Measurements from ENCODE around the gene CBX8.

CBX8 gene

DNA sequence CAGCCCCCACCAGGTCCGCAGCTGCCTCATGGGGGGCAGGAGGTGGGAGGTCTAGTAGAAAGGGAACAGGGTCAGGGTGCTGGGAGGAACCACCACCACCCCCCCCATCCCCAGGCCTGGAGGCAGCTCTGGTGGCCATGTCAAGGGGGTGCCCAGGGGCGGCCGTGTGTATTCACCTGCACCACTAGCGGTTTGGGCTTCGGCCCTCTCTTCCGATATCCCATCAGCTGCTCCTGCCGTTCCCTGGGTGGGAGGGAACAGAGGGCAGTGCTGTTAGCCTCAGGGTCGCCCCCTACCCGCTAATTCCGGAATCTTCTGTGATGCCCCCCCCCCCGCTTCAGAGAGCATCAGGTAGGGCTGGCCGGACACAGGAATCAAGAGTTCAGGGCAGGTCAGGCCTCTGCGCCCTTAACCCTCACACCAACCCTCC is 38.6 kb upstream of the CBX8 start:
- DNase-seq (ENCODE audit: low read depth in 2 of 3, low spot score in 2 of 3): no peak

DNA sequence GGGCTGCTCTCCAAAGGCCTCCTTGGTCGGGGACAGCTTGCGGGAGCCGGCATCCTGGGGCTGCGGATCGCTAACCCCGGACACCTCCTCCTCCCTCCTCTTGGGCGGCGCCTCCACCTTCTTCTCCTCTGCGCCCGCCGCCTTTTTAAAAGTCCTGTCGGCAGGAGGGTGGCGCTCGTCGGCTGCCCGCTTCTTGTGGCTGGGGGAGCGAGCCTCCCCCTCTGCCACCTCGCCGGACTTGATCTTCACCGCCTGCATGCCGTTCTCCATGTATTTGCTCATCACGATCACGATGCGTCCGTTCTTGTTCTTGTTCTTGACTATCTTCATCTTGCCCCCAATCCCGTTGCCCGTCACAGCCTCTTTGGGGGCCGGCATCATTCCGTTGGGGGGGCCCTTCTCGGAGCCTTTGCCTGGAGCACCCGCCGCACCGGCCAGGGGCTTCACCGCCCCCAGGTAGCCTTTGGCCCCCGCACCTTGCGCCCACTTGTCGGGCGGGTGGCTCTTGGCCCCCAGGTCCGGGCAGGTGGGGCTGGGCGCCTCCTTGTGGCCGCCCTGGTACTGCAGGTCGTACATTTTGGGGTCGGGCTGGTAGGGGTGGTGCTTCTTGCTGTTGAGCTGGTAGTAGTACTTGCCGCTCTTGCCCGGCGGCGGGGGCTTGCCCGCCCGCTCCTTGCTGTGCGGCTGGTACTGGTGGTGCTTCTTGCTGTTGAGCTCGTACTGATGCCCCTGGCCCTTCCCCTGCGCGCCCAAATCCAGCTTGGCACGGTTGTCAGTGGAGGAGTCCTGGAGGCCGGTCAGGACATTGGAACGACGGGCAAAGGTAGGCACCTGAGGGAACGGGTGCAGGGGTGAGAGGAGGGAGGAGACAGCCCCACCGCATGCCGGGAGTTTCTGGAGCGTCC is 37.9 kb upstream of the CBX8 start:
- DNase-seq (ENCODE audit: low read depth in 2 of 3, low spot score in 2 of 3): no peak

DNA sequence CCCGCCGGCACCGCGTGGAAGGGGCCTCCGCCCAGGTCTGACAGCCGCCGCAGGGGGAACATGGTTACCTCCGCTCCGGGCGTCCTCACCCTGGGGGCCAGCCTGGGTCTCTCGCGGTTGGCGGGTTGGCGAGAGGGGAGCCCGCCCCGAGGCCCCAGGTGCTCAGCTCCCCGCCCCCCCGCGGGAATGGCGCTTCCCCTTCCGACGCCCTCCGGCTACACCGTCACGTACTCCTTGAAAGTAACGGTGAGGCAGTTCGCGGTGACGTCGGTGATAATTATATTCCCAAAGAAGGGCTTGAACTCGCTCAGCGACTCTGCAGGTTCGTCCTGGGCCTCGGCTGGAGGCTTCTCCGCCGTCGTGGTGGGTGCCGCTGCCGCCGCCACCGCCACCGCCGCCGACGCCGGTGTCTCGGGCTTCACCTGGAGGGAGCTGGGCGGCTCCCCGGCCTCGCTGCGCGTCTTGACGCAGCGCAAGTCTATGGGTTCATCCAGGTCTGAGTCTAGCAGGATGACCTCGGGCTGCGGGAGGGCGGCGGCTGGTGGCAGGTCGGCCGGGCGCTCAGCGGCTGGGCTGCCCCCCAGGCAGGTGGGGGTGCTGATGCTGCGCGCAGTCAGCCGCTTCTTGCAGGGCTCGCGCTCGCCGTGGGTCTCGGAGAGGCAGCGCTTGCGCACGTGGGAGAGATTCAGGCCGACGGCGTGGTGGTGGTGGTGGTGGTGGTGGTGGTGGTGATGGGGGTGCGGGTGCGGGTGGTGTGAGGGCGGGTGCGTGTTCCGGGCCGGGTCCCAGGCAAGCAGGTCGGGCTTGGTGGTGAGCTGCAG is 37.1 kb upstream of the CBX8 start:
- DNase-seq (ENCODE audit: low read depth in 2 of 3, low spot score in 2 of 3): no peak

DNA sequence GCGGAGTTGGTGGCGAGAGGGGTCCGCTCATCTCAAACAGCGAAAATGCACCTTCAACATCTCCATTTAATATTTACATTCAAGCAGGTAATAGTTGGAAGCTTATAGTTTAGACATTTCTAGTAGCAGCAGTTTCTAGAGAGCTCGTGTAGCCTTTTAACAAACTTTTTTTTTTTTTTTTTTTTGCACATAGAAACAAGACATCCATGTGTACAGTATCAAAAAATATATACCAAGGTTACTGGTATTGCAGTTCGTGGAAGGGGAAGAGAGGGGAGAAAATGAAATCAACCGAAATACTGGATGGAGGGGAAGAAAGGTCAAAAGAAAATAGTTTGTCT is 36.2 kb upstream of the CBX8 start:
- DNase-seq (ENCODE audit: low read depth in 2 of 3, low spot score in 2 of 3): no peak

DNA sequence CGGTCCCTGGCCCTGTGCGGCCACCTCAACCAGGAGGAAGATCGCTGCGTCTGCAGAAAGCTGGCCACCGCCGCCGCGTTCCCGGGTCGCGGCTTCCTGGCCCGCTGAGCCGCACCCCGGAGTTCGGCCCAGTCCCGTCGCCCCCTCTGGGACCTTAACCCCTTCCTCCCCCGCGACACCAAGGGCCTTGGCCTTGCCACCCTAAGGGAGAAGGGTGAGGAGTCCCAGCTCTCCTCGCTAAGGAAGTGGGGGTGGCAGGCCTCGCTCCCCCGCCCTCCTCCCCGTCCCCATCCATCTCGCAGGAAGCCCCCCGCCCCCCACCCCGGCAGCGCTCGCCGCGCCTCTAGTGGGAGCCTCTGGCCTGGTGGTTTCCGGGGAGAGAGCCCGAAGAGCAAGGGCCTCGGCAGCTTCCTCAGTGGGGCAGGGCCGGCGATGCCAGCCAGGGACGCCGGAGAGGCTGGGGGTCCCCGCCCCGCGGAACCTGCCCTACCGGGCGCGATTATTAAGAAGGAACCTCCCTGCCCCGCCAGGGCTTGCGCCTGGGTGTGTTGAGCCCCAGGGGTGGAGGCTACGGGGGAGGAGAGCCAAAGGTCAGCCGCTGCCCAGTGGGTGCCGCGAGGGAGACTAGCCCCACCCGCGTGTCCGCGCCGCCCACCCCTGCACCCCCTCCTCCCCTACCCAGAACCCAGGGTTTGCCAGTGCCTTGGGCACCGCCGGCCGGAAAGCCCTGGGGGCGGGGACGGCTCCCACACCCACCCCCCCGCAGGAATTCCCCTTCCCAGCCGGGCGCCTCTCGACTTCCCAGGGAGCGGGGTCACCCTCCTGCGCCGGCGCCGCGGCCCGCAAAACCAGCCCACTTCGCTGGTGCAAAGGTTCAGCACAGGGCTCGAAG is 35.6 kb upstream of the CBX8 start:
- no peak for DNase-seq (ENCODE audit: low read depth in 2 of 3, low spot score in 2 of 3)

DNA sequence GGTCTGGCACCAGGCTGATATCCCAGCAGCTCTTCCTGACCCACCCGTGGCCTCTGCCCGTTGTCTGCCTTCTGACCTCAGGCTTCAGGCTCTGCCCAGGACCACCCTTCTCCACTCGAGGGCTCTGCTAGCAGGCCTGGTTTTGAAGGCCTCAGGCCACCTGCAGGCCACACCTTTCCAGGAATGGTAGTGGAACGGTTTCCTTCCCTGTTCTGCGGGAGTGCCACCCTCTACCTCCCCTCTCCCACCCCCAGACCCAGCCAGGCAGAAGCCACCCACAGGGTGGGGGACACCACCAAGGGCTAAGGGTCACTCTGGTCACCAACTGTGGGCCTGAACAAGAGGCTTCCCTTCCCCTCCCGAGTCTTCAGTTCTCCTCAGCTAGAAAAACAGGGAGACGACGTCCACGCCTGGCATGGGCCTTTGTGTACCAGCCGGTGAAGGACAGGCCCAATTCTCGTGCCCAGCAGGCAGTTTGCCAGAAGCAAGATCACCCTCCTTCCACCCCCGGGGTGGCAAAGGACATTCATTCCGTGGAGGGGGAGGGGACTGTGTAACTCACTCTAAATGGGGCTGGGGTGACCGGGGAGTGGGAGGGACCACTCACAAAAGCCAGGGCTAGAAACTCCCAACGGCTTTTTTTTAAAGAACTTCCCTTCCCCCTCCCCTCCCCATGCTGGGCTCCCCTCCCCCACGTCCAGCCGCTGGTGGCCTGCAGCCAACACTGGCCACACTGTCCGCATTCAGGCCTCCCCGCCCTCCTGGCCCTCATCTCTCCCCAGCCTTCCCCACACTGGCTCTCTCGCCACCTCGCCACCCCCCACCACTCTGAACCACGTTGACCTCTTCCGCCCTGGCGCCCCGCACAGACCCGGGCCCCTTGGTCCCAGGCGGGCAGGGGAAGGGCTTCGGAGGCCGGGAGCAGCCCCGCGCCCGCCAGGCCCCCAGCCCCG is 34.7 kb upstream of the CBX8 start:
- no peak for DNase-seq (ENCODE audit: low read depth in 2 of 3, low spot score in 2 of 3)

DNA sequence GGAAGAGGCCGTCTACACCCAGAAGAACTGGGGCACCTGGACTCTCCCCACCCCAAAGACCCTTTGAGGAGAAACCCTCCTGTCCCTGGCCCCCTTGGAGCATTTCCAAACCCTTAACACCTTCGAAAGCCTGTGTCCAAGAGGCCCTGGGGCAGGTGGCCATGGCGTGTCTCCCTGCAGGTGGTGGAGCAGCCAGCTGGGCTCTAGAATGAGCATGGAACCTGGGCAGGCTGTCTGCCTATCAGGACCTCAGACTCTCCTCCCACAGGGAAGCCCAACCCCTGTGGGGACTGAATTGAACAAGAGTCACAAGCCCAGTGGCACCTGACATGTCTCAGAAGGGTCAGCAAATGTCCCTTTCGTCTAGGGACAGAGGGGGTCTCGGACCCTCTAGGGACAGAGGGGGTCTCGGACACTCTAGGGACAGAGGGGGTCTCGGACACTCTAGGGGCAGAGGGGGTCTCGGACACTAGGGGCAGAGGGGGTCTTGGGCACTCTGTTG is 33.9 kb upstream of the CBX8 start:
- no peak for DNase-seq (ENCODE audit: low read depth in 2 of 3, low spot score in 2 of 3)

DNA sequence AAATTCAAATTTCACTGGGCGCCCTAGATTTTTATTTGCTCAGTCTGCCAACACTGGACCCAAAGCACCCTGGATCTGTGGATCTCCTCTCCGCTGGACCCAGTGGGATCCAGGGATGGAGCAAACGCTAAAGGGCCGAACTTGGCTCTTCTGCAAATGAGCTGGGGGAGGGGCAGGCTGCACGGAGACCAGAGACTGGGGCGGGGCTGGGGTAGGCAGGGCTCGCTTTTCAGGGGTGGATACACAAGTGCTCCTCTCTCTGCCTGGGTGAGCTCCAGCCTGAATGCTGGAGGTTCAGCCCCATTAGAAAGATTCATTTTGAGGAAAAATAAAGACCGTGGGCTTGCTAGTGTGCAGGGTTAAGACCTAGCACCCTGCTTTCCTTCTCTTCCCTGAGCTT is 33.4 kb upstream of the CBX8 start:
- no peak for DNase-seq (ENCODE audit: low read depth in 2 of 3, low spot score in 2 of 3)

DNA sequence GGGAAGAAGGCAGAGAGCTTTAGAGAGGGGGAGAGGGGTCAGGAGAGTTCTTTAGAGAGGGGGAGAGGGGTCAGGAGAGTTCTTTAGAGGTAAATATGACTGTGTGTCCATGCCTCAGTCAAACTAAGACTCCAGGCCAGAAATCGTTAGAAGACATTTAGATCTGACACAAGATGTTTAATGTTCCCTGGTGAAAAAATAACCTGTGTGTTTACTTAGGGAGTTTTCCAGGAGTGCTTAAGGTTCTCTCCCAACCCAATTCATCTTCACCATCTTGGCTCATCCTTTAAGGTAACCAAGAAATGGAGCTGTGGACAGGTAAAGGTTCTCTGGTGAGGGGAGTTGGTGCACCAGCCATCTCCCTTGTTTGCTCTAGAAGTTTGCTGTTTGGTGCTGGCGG is 32.6 kb upstream of the CBX8 start:
- no peak for DNase-seq (ENCODE audit: low read depth in 2 of 3, low spot score in 2 of 3)

DNA sequence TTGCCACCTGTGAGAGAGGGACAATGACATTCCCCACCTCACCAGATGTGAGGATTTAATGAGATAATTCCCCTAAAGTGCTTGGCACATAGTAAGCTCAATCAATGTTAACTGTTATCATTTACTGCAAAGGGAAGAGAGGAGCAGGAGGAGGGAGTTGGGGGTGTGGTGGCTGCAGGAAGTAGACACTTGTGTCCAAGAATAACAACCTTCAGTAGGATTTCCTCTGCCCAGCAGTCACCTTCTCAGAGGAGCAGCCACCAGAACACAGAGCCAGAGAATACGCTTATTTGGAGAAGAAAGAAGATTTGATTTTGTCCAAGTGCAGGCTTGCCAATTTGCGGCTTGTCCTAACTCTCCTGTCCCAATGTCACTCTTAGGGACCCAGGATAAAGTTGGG is 32.1 kb upstream of the CBX8 start:
- no peak for DNase-seq (ENCODE audit: low read depth in 2 of 3, low spot score in 2 of 3)

DNA sequence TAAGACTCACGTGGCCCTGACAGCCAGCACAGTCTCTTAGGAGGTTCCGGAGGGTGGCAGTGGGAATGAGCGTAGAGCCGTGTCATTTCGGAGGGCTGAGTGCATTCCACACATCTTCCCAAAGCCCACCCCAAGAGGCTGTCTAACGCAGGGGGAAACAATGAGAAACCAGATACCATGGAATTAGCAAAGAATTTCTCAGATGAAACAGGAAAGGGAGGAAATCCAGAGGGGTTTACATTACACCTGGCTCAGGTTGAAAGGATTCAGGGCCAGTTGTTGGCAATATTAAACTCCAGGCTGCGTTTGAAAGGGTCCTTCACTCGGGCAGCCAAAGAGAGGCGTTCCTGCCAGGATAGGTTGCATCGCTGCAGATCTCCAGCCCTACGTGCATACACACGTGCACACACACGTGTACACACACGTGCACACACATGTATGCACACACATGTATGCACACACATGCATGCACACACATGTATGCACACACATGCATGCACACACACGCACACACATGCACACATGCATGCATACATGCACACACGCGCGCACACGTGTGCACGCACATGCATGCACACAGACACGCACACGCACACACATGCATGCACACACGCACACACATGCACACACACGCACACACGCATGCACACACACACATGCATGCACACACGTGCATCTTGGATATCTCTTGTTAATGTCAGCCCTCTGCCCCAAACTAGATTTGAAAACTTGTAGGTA is 30.1 kb upstream of the CBX8 start:
- no peak for DNase-seq (ENCODE audit: low read depth in 2 of 3, low spot score in 2 of 3)

DNA sequence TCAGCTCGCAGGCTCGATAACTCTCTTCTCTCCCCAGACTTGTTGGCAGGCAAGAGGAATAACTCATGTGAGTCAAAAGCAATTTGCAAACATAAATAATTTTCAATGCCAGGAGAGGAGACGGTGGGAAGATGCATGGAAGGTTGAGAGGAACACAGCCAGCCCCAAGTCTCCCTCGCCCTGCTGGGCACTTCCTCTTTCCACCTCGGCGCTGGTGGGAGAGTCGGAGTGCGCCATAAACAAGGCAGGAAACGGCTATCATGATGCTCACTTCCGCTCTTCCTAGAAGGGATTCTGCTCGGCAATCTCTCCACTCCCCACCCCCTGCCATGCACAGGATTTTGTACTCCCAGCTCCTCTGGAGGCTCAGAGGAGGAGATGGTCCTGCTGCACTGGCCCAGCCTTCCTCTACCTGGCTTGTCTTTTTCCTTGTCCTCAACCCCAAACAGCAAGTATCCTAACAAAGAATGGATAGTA is 29.4 kb upstream of the CBX8 start:
- DNase-seq (ENCODE audit: low read depth in 2 of 3, low spot score in 2 of 3): no peak

DNA sequence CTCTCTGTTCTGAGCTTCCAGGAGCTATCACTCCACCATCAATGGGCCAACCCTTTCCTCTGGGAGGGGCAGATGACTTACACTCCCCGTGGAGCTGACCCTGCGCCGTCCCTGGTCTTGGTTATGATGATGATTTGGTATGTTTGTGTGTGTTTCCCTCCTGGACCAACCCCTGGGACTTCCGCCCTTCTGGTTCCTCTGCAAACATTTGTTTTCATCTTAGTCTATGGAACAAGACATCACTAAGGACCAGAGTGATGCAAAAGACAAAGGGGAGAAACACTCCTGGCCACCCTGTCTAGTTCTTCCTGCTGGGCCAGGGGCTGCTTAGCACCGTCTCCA is 28.7 kb upstream of the CBX8 start:
- DNase-seq (ENCODE audit: low read depth in 2 of 3, low spot score in 2 of 3): no peak

DNA sequence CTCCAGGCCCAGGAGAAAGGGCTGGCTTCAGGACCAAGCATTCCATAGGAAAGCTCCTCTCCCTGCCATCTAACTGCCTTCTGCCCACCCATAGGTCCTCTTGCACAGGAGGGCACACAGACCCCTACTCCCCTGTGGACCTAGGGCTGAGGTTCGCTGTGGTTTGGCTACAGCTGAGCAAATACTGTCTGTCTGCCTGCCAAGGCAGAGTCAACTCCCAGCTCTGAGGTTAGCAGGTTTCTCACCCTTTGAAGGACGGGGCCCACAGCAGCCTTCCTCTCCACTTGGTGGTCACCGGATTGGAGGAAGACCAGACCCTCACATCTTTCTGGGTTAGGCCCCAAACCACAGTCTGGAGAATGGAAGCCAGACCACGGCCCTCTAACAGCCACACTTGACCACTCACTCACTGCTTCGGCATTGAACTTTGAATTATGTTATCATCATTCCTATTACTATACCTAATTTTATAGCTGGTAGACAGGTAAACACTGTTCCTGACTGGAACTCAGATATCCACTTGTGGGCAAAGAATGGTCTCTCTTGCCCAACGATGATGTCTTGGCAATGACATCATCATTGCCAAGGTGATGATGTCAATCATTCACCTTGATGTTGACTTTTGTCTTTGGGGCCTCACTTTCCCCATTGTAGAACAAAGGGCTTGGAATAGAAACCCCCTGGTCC is 28.2 kb upstream of the CBX8 start:
- no peak for DNase-seq (ENCODE audit: low read depth in 2 of 3, low spot score in 2 of 3)

DNA sequence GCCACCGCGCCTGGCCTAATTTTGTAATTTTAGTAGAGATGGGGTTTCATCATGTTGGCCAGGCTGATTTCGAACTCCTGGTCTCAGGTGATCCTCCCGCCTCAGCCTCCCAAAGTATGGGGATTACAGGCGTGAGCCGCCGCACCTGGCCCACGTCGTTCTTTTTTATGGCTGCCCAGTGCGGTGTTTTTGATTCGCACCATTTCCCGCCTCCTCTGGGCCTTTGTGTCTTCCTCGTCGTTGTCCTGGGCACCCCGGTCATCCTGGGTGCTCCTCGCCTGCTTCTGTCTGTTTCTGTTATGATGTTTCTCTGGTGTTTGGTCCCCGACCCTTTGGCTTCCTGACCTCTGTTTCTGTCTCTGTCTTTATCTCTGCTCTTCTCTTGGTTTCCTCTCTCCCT is 27.4 kb upstream of the CBX8 start:
- DNase-seq (ENCODE audit: low read depth in 2 of 3, low spot score in 2 of 3): no peak

DNA sequence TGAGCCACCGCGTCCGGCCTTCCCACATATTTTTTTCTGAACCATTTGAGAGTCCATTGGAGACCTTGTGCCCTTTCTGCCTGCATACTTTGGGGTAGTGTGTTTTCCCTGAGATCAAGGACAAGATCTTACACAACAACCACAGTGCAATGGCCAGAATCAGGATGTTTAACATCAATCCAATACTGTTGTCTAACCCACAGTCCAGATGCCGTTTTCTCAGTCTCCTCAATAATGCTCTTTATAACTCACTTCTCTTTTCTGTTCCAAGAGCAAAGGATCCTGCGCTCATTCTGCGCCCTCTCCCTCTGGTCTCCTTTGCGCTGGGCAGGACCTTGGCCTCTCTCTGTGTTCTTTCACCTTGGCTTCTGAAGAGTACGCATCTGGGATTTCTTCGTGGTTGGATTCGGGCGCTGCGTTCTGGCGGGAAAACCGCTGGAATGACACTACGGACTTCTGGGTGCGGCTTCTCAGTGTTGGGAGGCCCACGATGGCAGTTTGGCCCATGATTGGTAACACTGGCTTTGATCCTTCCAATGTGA is 25.8 kb upstream of the CBX8 start:
- no peak for DNase-seq (ENCODE audit: low read depth in 2 of 3, low spot score in 2 of 3)

DNA sequence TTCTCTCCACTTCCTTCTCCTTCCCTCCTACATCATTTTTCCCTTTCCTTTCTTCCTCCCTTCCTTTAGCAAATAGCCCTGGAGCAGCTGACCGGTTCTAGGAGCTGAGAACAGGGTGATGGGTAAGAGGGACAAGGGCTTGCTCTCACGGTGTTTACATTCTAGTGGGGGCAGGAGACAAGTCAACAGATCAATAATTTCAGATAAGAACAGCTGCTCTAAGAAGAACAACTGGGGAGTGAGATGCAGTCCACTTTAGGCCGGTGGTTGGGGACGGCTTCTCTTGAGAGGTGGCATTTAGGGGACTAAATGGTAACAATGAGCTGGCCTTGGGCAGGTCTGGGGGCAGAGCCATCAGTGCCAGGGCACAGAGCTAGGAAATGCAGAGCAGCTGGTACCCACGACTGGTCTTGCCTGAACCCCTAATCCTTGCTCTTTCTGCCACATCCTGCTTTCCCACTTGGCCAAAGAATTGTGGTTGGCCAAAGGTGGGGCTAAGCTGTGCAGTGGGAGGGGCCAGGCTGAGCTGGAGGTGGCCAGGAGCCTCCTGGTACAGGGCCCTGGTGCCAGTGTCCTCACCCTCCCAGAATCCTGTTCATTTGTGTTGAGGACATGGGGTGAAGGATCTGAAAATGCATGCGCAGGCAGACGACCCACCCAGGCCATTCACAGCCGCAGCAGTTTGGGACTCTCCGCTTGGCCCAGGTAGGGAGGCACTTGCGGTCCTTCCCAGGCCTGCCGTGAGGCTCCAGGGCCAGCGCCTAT is 24.6 kb upstream of the CBX8 start:
- no peak for DNase-seq (ENCODE audit: low read depth in 2 of 3, low spot score in 2 of 3)

DNA sequence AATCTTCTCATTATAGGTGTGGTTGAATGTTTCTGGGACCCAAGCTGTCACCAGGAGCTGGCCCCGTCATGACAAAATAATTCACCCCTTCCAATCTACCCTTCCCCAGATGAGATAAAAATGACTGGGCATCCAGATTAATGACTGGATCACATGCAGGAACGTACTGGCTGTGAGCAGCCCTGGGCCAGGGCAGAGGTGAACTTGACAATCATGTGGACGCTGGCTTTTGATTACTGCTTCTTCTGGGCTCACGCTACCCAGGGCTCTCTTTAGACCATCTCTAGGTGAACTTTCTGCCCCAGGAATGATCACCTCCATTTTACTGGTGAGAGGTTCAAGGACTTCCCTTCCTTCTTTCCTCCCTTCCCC is 24.1 kb upstream of the CBX8 start:
- DNase-seq (ENCODE audit: low read depth in 2 of 3, low spot score in 2 of 3): no peak
